Measurements from ENCODE around the gene FNIP1.
"Not testable (repeated sequence)": the region's sequence is repeated elsewhere in the genome, so short reads cannot be mapped to it uniquely, and the experiment has no call there.

FNIP1 gene

GRCh38 chr5:131786900-131787692, 9.7 kb downstream of the FNIP1 start:
- no peak for DNase-seq

DNA sequence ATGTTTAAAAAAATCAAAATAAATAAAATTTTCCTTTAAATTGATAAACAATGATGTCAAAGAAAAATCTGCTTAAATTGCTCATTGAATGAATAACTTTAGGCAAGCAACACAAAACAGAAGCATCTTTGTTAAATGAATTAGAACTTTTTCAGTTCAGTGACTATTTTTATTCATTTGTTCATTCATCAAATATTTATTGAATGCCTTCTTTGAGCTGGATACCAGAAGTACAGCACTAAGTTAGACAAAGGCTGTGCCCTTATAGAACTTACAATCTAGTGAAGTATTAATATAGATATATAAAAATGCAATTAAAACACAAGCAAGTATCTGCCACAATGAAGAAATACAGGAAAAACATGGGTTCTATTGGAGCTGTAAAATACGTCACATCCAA, 10.8 kb downstream of the FNIP1 start:
- no peak for DNase-seq

GRCh38 chr5:131783874-131784273, 12.9 kb downstream of the FNIP1 start:
- no peak for DNase-seq

- DNase-seq = no peak
Measured at GRCh38 chr5:131783357-131783756, 13.5 kb downstream of the FNIP1 start.

DNA sequence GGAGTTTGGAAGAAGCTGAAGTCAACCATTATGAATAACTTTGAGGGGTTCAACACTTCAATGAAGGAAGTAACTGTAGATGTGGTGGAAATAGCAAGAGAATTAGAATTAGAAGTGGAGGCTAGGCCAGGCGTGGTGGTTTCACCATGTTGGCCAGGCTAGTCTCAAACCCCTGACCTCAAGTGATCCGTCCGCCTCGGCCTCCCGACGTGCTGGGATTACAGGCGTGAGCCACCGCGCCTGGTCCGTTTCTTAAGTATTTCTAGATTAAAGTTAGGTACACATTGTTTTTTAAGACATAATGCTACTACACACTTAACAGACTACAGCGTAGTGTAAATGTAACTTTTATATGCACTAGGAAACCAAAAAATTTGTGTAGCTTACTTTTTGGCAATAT, 14.1 kb downstream of the FNIP1 start:
- no peak for DNase-seq

- DNase-seq = not testable (repeated sequence)
Measured at GRCh38 chr5:131778141-131778540, 18.7 kb downstream of the FNIP1 start.

DNA sequence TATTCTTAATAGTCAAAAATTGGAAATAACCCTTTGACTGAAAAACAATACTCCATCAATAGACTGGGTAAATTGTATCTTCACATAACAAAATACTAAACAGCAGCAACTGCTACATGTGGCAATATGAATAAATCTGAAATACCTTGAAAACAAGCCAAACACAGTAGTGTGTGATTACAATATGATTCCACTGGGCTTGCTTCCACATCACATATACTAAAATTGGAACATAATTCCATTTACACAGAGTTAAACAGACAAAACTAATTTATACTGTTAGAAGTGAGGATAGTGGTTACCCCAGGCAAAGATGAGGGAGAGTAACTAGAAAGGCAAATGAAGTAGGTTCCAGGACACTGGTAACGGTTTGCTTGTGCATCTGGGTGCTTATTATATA, 20.4 kb downstream of the FNIP1 start:
- DNase-seq = no peak

GRCh38 chr5:131774652-131775367, 22.0 kb downstream of the FNIP1 start:
- DNase-seq = no peak

DNA sequence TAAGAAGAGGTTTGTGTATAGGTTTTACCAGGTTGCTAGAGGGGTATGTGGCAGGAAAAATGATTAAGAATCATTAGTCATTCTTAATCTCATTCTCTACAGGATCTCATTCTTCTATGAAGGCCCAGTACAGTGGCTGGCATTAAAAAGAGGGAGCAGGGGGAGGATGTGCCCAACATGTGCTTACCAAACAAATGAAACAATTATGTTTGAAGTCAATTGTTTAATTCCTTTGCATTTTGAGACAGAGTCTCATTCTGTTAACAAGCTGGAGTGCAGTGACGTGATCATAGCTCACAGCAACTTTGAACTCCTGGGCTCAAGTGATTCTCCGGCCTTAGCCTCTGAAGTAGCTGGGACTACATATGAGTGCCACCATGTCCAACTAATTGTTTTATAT, 23.0 kb downstream of the FNIP1 start:
- DNase-seq = no peak

GRCh38 chr5:131771692-131772091, 25.1 kb downstream of the FNIP1 start:
- no peak for DNase-seq

DNA sequence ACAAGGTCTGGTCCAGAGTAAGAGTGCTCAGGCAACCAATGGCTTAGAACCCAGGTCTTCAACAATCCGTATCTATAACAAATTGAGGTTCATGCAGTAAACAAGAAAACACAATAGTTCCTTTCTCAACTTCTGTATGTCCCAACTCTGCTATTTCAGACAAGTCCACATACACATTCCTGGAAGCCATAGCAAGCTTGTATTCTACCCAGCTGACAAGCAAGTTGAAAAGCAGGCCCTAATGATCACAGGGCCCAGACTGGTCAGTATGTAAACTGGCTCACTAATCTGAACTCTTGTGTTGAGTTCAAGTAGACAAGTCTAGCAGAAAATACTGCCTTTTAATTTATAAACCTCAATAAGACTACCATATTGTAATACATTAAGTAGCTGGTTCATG, 26.9 kb downstream of the FNIP1 start:
- DNase-seq = no peak

GRCh38 chr5:131769336-131769735, 27.5 kb downstream of the FNIP1 start:
- no peak for DNase-seq

- DNase-seq = no peak
Measured at GRCh38 chr5:131767891-131768290, 28.9 kb downstream of the FNIP1 start.

- DNase-seq = no peak
Measured at GRCh38 chr5:131766689-131767088, 30.1 kb downstream of the FNIP1 start.

DNA sequence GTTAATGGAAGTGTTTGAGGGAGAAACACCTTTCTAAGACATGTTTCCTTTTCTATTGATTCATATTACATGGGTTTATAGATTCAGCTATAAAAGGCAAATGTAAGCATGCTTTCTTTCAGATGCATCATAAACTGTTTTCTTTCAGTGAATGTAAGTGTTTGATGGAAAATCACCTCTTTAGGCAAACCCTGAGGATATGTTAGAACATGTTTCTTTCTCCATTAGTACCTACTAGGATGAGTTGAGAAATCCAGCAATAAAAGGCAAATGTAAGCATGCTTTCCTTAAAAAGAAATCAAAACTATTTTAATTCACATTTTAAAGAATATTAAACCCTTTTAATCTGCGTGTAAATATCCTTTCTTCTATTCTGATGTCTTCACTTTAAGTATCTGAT, 31.6 kb downstream of the FNIP1 start:
- DNase-seq = no peak

- no peak for DNase-seq
Measured at GRCh38 chr5:131763968-131764367, 32.8 kb downstream of the FNIP1 start.

DNA sequence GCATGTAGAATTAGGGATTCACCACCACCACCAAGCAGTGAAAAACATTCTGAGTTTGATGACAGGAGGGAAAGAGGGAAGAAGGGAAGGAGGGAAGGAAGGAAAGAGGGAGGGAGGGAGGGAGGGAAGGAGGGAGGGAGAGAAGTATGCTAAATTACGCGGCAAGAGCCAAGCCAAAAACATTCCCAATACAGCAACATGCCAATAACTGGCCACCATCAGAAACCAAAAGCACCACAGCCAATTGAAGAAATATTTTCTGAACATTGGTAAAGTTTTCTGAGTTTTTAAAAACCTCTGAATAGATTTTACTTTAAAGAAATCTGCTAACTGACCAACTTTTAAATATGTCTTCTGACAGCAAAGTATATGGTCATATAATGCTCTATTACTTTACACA, 36.0 kb downstream of the FNIP1 start:
- DNase-seq = no peak

DNA sequence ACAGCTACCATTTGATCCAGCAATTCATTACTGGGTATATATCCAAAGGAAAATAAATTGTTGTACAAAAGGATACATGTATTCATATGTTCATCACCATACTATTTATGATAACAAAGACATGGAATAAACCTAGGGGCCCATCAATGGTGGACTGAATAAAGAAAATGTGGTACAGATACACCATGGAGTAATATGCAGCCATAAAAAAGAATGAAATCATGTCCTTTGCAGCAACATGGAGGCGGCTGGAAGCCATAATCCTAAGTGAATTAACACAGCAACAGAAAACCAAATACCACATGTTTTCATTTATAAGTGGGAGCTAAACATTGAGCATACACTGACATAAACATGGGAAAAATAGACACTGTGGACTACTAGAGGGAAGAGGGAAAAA, 37.1 kb downstream of the FNIP1 start:
- no peak for DNase-seq

GRCh38 chr5:131758520-131758900, 38.3 kb downstream of the FNIP1 start:
- DNase-seq = no peak

DNA sequence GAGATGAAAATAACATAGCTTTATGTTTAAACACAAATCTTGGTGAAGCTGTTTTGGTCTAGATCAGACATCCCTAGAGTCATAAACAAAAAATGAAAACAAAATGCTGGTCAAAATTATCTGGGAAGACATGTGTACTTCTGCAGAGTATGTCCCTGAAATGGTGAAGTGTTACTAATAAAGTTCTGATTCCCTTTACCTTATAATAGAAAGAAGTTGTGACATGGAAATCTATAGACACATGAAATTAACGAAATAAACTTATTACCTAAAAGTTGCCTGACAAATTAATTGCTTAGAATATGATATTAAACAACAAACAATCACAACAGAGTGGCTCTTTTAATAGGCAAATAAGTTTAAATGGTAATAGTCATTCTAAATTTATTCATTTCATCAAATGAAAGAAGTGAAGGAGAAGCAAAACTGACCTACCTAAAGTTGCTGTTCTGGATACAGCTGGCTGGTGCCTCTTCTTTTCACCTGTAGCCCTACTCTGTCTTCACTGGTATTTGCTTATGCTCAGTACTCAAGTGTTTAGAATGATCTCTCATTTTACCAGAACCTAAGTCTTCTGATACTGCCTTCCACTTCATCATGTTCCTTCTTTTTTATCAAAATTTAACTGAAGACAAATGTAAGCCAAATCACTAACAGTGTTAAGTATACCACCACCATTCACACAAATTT, 38.8 kb downstream of the FNIP1 start:
- DNase-seq = no peak

DNA sequence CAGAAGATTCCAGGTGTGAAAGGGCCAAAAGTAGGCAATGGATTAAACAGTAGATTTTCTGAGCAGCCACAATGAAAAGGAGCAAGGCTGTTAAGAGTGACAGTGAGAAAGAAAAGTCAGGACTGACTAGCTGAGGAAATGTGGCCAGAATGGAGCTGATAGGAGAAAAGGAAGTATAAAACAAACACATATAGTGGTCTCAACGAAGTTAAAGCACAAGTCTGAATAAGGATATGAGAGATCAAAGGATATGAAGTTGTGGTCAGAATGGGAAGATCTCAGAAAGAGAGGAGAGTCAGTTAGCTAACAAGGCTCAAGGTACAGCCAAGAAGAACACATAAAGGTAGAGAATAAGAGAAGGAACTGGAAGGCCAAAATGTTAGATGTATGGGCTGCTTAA, 39.9 kb downstream of the FNIP1 start:
- DNase-seq = no peak

GRCh38 chr5:131754363-131754762, 42.5 kb downstream of the FNIP1 start:
- DNase-seq = no peak

DNA sequence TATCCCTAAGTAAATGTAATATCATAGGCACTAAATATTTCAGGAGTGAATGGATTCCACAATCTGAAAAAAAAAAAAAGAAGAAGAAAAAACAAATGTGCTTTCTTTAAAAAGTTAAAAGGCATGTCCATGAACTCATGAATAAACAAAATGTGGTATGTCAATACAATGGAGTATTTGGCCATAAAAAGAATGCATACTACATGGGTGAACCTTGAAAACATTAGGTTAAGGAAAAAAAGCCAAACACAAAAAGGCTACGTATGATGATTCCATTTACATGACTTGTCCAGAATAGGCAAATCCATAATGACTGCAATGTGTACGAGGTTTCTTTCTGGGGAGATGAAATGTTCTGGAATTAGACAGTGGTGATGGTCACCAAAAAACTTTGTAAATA, 45.3 kb downstream of the FNIP1 start:
- no peak for DNase-seq
